AG20443 (cell line): ENCODE measurements around the gene SCAI.
A peak's percentile ranks its signal among the peaks of the same experiment; 100 is the strongest.
"Not testable (repeated sequence)": the region's sequence is repeated elsewhere in the genome, so short reads cannot be mapped to it uniquely, and the experiment has no call there.

Experiments used
- DNase-seq: peaks from one replicate; pipeline ENCODE4 v3.0.0; 2012; ENCODE audit warnings: low spot score, mixed read lengths

Gene SCAI

GRCh38 chr9:125028041-125028440 is 115.3 kb downstream of the SCAI start:
- DNase-seq: no peak

GRCh38 chr9:125024917-125025316 is 118.4 kb downstream of the SCAI start:
- DNase-seq: no peak

GRCh38 chr9:125021069-125021468 is 122.3 kb downstream of the SCAI start:
- no peak for DNase-seq

GRCh38 chr9:125015655-125016054 is 127.7 kb downstream of the SCAI start:
- not testable (repeated sequence) for DNase-seq

- not testable (repeated sequence) for DNase-seq
Measured at GRCh38 chr9:125012013-125012412, 131.3 kb downstream of the SCAI start.

GRCh38 chr9:125008599-125008998 is 134.7 kb downstream of the SCAI start:
- DNase-seq: no peak

- no peak for DNase-seq
Measured at GRCh38 chr9:125003332-125003731, 140.0 kb downstream of the SCAI start.

GRCh38 chr9:124983698-124984097 is 159.6 kb downstream of the SCAI start:
- DNase-seq: no peak

- DNase-seq: no peak
Measured at GRCh38 chr9:124980431-124980830, 162.9 kb downstream of the SCAI start.

- DNase-seq: no peak
Measured at GRCh38 chr9:124975131-124975530, 168.2 kb downstream of the SCAI start.

- DNase-seq: no peak
Measured at GRCh38 chr9:124973807-124974206, 169.5 kb downstream of the SCAI start.

GRCh38 chr9:124972241-124972770 is 171.0 kb downstream of the SCAI start:
- no peak for DNase-seq

- DNase-seq: no peak
Measured at GRCh38 chr9:124969401-124969800, 173.9 kb downstream of the SCAI start.

GRCh38 chr9:124968238-124968637 is 175.1 kb downstream of the SCAI start:
- DNase-seq: no peak

GRCh38 chr9:124965775-124966568 is 177.4 kb downstream of the SCAI start:
- DNase-seq: peak; percentile 14

- no peak for DNase-seq
Measured at GRCh38 chr9:124964604-124965003, 178.7 kb downstream of the SCAI start.

GRCh38 chr9:124964056-124964455 is 179.3 kb downstream of the SCAI start:
- no peak for DNase-seq

- DNase-seq: no peak
Measured at GRCh38 chr9:124960409-124960752, 182.9 kb downstream of the SCAI start.

- DNase-seq: not testable (repeated sequence)
Measured at GRCh38 chr9:124959671-124960408, 183.5 kb downstream of the SCAI start.

- no peak for DNase-seq
Measured at GRCh38 chr9:124954255-124954654, 189.1 kb downstream of the SCAI start.

GRCh38 chr9:124950050-124950718 is 193.1 kb downstream of the SCAI start:
- no peak for DNase-seq

- no peak for DNase-seq
Measured at GRCh38 chr9:124949387-124949786, 193.9 kb downstream of the SCAI start.
